H1 (cell line): ENCODE results near the gene PMM2. TPM values are rescaled to one million over a fixed set of nuclear protein-coding genes. Genes with fewer than 3 reads are reported as not detected.

ENCODE experiments used
- CHD1 ChIP-seq: IDR thresholded peaks from 2 replicates; pipeline ENCODE4 v1.6.1; 2012; ENCODE audit warnings: low read depth, low read length, improper control_type of control experiment
- CTBP2 ChIP-seq: IDR thresholded peaks from 2 replicates; pipeline ENCODE4 v1.7.0; 2011; ENCODE audit warnings: borderline replicate concordance, mild to moderate bottlenecking, moderate library complexity, mixed read lengths, low read length; ENCODE audit not compliant: insufficient read depth, insufficient read length
- JUND ChIP-seq: IDR thresholded peaks from 2 replicates; pipeline ENCODE4 v1.6.1; 2011; ENCODE audit warnings: mild to moderate bottlenecking, improper control_type of control experiment, low read length
- RXRA ChIP-seq: IDR thresholded peaks from 2 replicates; pipeline ENCODE4 v1.6.1; 2011; ENCODE audit warnings: low read depth, mild to moderate bottlenecking, low read length, moderate library complexity; ENCODE audit not compliant: insufficient read depth
- polyA plus RNA-seq, 7 experiments: library from polyadenylated mRNA; depleted of rRNA in 3 of 7; stranded (reverse) in 5 of 7; unstranded in 2 of 7; fragments of >200 nt in 5 of 7; fragments of 200-250 nt in 2 of 7; gene quantifications; 1 replicate in 5 of 7; 2 replicates in 1 of 7; 4 replicates in 1 of 7; pipeline versions ENCODE4 v1.2.1 to v1.2.3, GENCODE V29; 2011 to 2013; ENCODE audit warnings: missing spikeins in 2 of 7, mixed read lengths in 2 of 7
- total RNA-seq: library from RNA; stranded (reverse); fragmentation: NEBNext Ultra II Directional; extraction: Animal tissue kit (Norgen Biotek cat#: 25700); gene quantifications from 2 replicates; pipeline ENCODE4 v1.2.1, GENCODE V29; 2021
- TF ChIP-seq, protein P1 (sequence below): IDR thresholded peaks from 2 replicates; pipeline ENCODE4 v1.6.1; 2012; ENCODE audit warnings: low read length, inconsistent platforms

PMM2 gene
- total and polyA plus RNA-seq, 2 of the 8 experiments (the other 6 are each of a cell fraction or from before 2014, with no cell fraction given) = 26.2 to 49.4 TPM

DNA sequence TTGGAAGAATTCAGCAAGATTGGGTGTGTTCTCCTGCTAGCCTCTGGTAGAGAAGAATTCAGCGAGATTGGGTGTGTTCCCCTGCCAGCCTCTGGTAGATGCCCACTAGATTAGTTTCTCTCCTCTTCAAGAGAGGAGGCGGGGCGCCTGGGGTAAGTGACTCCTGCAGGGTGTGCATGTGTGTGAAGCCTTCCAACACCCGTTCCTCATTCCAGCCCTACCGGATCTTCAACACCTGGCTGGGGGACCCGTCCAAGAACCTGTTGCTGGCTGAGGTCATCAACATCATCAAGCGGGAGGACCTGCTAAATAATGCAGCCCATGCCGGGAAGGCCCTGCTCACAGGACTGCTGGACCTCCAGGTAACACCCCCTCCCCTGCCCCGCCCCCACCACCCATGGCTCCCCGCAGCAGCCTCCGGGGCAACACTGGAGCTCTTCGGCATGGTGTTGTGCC lies 21.5 kb upstream of the PMM2 start (continued):
- no peak for TF ChIP-seq JUND
- TF ChIP-seq CHD1 = no peak
- TF ChIP-seq RXRA = no peak
- TF ChIP-seq, protein P1, sequence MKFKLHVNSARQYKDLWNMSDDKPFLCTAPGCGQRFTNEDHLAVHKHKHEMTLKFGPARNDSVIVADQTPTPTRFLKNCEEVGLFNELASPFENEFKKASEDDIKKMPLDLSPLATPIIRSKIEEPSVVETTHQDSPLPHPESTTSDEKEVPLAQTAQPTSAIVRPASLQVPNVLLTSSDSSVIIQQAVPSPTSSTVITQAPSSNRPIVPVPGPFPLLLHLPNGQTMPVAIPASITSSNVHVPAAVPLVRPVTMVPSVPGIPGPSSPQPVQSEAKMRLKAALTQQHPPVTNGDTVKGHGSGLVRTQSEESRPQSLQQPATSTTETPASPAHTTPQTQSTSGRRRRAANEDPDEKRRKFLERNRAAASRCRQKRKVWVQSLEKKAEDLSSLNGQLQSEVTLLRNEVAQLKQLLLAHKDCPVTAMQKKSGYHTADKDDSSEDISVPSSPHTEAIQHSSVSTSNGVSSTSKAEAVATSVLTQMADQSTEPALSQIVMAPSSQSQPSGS = no peak
- TF ChIP-seq CTBP2 = no peak
